K562 (cell line): Measurements from ENCODE around the gene RABGAP1L. TPM values are rescaled to one million over a fixed set of nuclear protein-coding genes. Genes with fewer than 3 reads are reported as not detected.

Source experiments
- CUX1 ChIP-seq: fragments of 200-800 bp; sonication (Bioruptor generic); IDR thresholded peaks from 2 replicates; pipeline ENCODE4 v1.6.1; 2016; ENCODE audit warnings: missing genetic modification characterization, missing compliant biosample characterization
- ERF ChIP-seq: fragments of 450-650 bp; formaldehyde crosslinking; IDR thresholded peaks from 2 replicates; pipeline ENCODE4 v1.4.0; 2020; ENCODE audit warnings: mild to moderate bottlenecking, mixed read lengths
- ESRRB ChIP-seq: fragments of 250-450 bp; sonication (Bioruptor Pico); IDR thresholded peaks from 2 replicates; pipeline ENCODE4 v1.5.0; 2020; ENCODE audit warnings: mild to moderate bottlenecking, moderate library complexity, borderline replicate concordance
- FOXK2 ChIP-seq, 2 experiments: fragments of 450-650 bp; IDR thresholded peaks in 1 of 2; conservative IDR thresholded peaks in 1 of 2; 2 replicates each; pipeline ENCODE4 v1.6.1; 2016; ENCODE audit warnings: low read depth in 2 of 2, mild to moderate bottlenecking in 1 of 2
- HDAC2 ChIP-seq: fragments of 450-650 bp; IDR thresholded peaks from 2 replicates; pipeline ENCODE4 v1.6.1; 2016; ENCODE audit warnings: mild to moderate bottlenecking
- HNRNPUL1 ChIP-seq: fragments of 200-400 bp; formaldehyde crosslinking; IDR thresholded peaks from 2 replicates; pipeline ENCODE4 v1.6.1; 2017; ENCODE audit warnings: low read length
- MED1 ChIP-seq: sonication (generic); formaldehyde crosslinking; IDR thresholded peaks from 2 replicates; pipeline ENCODE4 v1.8.1; 2023; ENCODE audit warnings: missing genetic modification reagents, borderline replicate concordance
- MIER1 ChIP-seq: fragments of 450-650 bp; IDR thresholded peaks from 2 replicates; pipeline ENCODE4 v1.6.1; 2016; ENCODE audit warnings: antibody characterized with exemption, mild to moderate bottlenecking, low read depth
- MYC ChIP-seq, 2 experiments: fragments of 250-450 bp in 1 of 2; sonication (Bioruptor Pico) in 1 of 2; IDR thresholded peaks; 2 replicates each; pipeline versions ENCODE4 v1.5.1 to v1.6.1; 2012 to 2021; ENCODE audit warnings: low read depth in 2 of 2, borderline replicate concordance in 1 of 2, improper control_type of control experiment in 1 of 2, low read length in 1 of 2, mild to moderate bottlenecking in 1 of 2, moderate library complexity in 1 of 2
- NCOA4 ChIP-seq: fragments of 450-650 bp; IDR thresholded peaks from 2 replicates; pipeline ENCODE4 v1.6.1; 2018; ENCODE audit warnings: mild to moderate bottlenecking; ENCODE audit not compliant: partially characterized antibody
- NFIC ChIP-seq: fragments of 450-650 bp; IDR thresholded peaks from 2 replicates; pipeline ENCODE4 v1.6.1; 2017; ENCODE audit warnings: mild to moderate bottlenecking, inconsistent platforms
- POLR2AphosphoS2 ChIP-seq: IDR thresholded peaks from 2 replicates; pipeline ENCODE4 v1.6.1; 2012; ENCODE audit warnings: low read length, improper control_type of control experiment
- POLR2B ChIP-seq: fragments of 450-650 bp; IDR thresholded peaks from 2 replicates; pipeline ENCODE4 v1.6.1; 2018; ENCODE audit warnings: low read depth; ENCODE audit not compliant: partially characterized antibody
- POLR2G ChIP-seq: fragments of 200-400 bp; formaldehyde crosslinking; IDR thresholded peaks from 2 replicates; pipeline ENCODE4 v1.6.1; 2017; ENCODE audit warnings: low read depth, mild to moderate bottlenecking, antibody characterized with exemption, low read length, moderate library complexity
- TCF3 ChIP-seq: sonication (generic); formaldehyde crosslinking; IDR thresholded peaks from 2 replicates; pipeline ENCODE4 v1.4.0; 2020; ENCODE audit warnings: mild to moderate bottlenecking, missing genetic modification reagents
- TGIF2 ChIP-seq: sonication (generic); formaldehyde crosslinking; IDR thresholded peaks from 2 replicates; pipeline ENCODE4 v1.8.1; 2022; ENCODE audit warnings: mild to moderate bottlenecking, missing genetic modification reagents, moderate library complexity
- THAP12 ChIP-seq: fragments of 250-450 bp; sonication (Bioruptor Pico); IDR thresholded peaks from 2 replicates; pipeline ENCODE4 v1.9.0; 2021; ENCODE audit warnings: mild to moderate bottlenecking, inconsistent platforms
- ZKSCAN1 ChIP-seq: fragments of 150-350 bp; IDR thresholded peaks from 2 replicates; pipeline ENCODE4 v1.6.1; 2016; ENCODE audit warnings: low read depth, low read length
- ZNF511 ChIP-seq: sonication (generic); formaldehyde crosslinking; IDR thresholded peaks from 2 replicates; pipeline ENCODE4 v1.8.0; 2022; ENCODE audit warnings: mild to moderate bottlenecking, missing genetic modification reagents
- ZNF695 ChIP-seq: fragments of 450-650 bp; formaldehyde crosslinking; IDR thresholded peaks from 2 replicates; pipeline ENCODE4 v1.4.0; 2020; ENCODE audit warnings: mild to moderate bottlenecking, moderate library complexity
- polyA plus RNA-seq, 8 experiments: library from polyadenylated mRNA; depleted of rRNA in 4 of 8; stranded (reverse) in 5 of 8; unstranded in 3 of 8; fragments of >200 nt; fragmentation: Nextera tagmentation in 2 of 8; fragmentation: Illumina TruSeq in 1 of 8; extraction: Ambion mirVana in 2 of 8; extraction: Trizol in 1 of 8; gene quantifications; 2 replicates each; pipeline versions ENCODE4 v1.2.1 to v1.2.3, GENCODE V29; 2011 to 2014; ENCODE audit warnings: inconsistent platforms in 1 of 8, missing spikeins in 1 of 8
- total RNA-seq, 7 experiments: library from RNA; depleted of rRNA in 6 of 7; stranded (reverse); fragments of >200 nt in 6 of 7; fragmentation: Illumina TruSeq in 2 of 7; extraction: Trizol in 2 of 7; gene quantifications; 2 replicates each; pipeline versions ENCODE4 v1.2.1 to v1.2.3, GENCODE V29; 2011 to 2021; ENCODE audit warnings: low replicate concordance in 1 of 7

Gene RABGAP1L
- total and polyA plus RNA-seq, 9 of the 15 experiments (the other 6 are each of a cell fraction or from before 2014, with no cell fraction given) = 16.5 to 44.9 (median 26.7) TPM

- TF ChIP-seq CUX1 (CRISPR knock-in tag) (peak; percentile 88; the same call in 1 of the 2 replicates), HNRNPUL1 (no peak), NCOA4 (no peak), ERF (CRISPR knock-in tag) (peak; percentile 41; the same call in 1 of the 2 replicates), ZKSCAN1 (peak; percentile 29; the same call in 1 of the 2 replicates), TGIF2 (no peak), ZNF511 (CRISPR knock-in tag) (peak; percentile 93), MYC (IDR thresholded peaks at IDR 0.05; ENCODE audit: low read depth, low read length) (peak; percentile 80), MYC (CRISPR knock-in tag; IDR thresholded peaks at IDR 0.05; ENCODE audit: borderline replicate concordance, low read depth) (peak; percentile 84; the same call in 1 of the 2 replicates), FOXK2 (conservative IDR thresholded peaks at IDR 0.05 in 1 of 2, IDR thresholded peaks at IDR 0.05 in 1 of 2; ENCODE audit: low read depth in 2 of 2) (no peak), TCF3 (CRISPR knock-in tag) (peak; percentile 41), ESRRB (CRISPR knock-in tag) (no peak), POLR2AphosphoS2 (0 out of 2 replicates have a peak, but pooled peaks have one; percentile 39), POLR2B (peak; percentile 94), POLR2G (peak; percentile 99), NFIC (peak; percentile 62; the same call in 1 of the 2 replicates), ZNF695 (CRISPR knock-in tag) (no peak), MED1 (CRISPR knock-in tag) (no peak), HDAC2 (no peak; the same call in 1 of the 2 replicates), THAP12 (peak; percentile 78), MIER1 (no peak; the same call in 1 of the 2 replicates)
Measured at GRCh38 chr1:174159252-174160108, at the start of gene RABGAP1L (continued).
